ENCODE measurements around the gene PNMA3.

GRCh38 chrX:153102418-153102817 lies 46.1 kb downstream of the PNMA3 start:
- TF ChIP-seq CREB1 (CRISPR knock-in tag; IDR thresholded peaks at IDR 0.05; ENCODE audit: low read depth) (no peak), CTCF (conservative IDR thresholded peaks at IDR 0.05; ENCODE audit: low read depth in 2 of 2) (no peak), POLR2AphosphoS5 (IDR thresholded peaks at IDR 0.05; ENCODE audit: low read depth) (no peak), EZH2 (IDR thresholded peaks at IDR 0.05; ENCODE audit: low read depth, unreplicated experiment) (no peak), EZH2phosphoT487 (IDR thresholded peaks at IDR 0.05; ENCODE audit: unreplicated experiment) (no peak), JUNB (IDR thresholded peaks at IDR 0.05; ENCODE audit: unreplicated experiment) (no peak)
- TF ChIP-seq, protein P1, sequence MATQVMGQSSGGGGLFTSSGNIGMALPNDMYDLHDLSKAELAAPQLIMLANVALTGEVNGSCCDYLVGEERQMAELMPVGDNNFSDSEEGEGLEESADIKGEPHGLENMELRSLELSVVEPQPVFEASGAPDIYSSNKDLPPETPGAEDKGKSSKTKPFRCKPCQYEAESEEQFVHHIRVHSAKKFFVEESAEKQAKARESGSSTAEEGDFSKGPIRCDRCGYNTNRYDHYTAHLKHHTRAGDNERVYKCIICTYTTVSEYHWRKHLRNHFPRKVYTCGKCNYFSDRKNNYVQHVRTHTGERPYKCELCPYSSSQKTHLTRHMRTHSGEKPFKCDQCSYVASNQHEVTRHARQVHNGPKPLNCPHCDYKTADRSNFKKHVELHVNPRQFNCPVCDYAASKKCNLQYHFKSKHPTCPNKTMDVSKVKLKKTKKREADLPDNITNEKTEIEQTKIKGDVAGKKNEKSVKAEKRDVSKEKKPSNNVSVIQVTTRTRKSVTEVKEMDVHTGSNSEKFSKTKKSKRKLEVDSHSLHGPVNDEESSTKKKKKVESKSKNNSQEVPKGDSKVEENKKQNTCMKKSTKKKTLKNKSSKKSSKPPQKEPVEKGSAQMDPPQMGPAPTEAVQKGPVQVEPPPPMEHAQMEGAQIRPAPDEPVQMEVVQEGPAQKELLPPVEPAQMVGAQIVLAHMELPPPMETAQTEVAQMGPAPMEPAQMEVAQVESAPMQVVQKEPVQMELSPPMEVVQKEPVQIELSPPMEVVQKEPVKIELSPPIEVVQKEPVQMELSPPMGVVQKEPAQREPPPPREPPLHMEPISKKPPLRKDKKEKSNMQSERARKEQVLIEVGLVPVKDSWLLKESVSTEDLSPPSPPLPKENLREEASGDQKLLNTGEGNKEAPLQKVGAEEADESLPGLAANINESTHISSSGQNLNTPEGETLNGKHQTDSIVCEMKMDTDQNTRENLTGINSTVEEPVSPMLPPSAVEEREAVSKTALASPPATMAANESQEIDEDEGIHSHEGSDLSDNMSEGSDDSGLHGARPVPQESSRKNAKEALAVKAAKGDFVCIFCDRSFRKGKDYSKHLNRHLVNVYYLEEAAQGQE (IDR thresholded peaks at IDR 0.05; ENCODE audit: unreplicated experiment) = no peak
- TF ChIP-seq, protein P2, sequence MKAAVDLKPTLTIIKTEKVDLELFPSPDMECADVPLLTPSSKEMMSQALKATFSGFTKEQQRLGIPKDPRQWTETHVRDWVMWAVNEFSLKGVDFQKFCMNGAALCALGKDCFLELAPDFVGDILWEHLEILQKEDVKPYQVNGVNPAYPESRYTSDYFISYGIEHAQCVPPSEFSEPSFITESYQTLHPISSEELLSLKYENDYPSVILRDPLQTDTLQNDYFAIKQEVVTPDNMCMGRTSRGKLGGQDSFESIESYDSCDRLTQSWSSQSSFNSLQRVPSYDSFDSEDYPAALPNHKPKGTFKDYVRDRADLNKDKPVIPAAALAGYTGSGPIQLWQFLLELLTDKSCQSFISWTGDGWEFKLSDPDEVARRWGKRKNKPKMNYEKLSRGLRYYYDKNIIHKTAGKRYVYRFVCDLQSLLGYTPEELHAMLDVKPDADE (IDR thresholded peaks at IDR 0.05) = no peak

All from GM23338 (cell line).